Right renal pelvis (tissue), 4 donors: ENCODE data around the gene C1orf210. TPM values are rescaled to one million over a fixed set of nuclear protein-coding genes. Genes with fewer than 3 reads are reported as not detected.

Experiments used
- DNase-seq, 4 donors: peaks; one replicate each; pipeline ENCODE4 v3.0.0-alpha.2; 2013; ENCODE audit warnings: low read depth in 4 of 4, low spot score in 3 of 4, missing footprints in 1 of 4
- polyA plus RNA-seq, 4 donors: library from polyadenylated mRNA; unstranded; fragments of 120-200 nt; gene quantifications; one replicate each; pipeline ENCODE4 v1.2.1, GENCODE V29; 2013; ENCODE audit not compliant: insufficient read length in 4 of 4

Gene C1orf210
- polyA plus RNA-seq, 4 donors, result 26.2 to 30.6 (median 28.8) TPM

GRCh38 chr1:43253876-43254275, 31.5 kb downstream of the C1orf210 start:
- DNase-seq, result no peak

DNA sequence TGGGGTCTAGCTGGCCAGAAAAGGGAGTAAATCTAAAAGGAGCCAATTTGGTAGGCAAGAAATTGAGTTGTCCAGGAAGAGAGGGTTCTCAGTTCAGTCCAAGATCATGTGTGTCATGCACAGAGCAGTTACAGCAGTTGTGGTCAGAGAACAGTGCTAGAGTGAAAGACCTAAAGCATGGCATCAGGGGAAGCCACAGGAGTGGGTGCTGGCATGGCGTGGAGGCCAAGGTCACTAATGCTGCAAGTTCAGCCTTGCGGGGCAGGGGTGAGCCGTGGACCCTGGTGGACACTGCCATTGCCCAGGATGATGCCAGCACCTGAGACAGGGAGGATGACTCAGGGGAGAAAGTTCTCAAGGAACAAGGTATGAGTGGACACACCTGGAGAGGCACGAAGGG, 32.2 kb downstream of the C1orf210 start:
- no peak for DNase-seq

- no peak for DNase-seq
Observed at GRCh38 chr1:43252225-43252624, 33.2 kb downstream of the C1orf210 start.

GRCh38 chr1:43251024-43251423, 34.4 kb downstream of the C1orf210 start:
- no peak for DNase-seq

GRCh38 chr1:43250351-43250761, 35.0 kb downstream of the C1orf210 start:
- DNase-seq, result no peak

DNA sequence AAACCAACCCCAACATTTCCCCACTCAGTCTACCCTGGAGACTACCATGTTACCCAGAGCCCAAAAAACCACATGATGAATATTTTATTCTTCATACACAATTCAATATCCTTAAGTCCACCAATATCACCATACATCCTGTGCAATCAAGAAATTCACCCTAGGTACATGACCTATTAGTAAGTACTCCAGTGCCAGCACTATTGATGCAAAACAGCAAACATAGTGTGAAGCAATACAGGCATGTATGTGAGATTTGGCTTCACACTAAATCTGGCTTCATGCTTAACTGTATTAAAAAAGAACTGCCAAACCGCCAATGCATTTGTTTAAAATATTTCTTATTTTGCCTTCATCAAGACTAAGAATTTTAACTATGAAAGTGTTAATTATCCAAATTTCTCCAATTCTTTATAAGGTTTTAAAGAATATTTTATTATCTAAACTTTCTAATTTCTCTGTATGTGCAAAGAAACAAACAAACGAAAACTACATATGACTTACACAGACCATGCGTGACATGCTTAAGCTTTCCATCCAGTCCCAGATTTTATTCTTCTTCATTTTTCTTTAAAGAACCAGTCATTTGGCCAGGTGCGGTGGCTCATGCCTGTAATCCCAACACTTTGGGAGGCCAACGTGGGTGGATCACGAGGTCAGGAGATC, 38.0 kb downstream of the C1orf210 start:
- DNase-seq, result no peak

GRCh38 chr1:43246466-43247213, 38.7 kb downstream of the C1orf210 start:
- DNase-seq, result no peak

GRCh38 chr1:43243299-43243698, 42.1 kb downstream of the C1orf210 start:
- DNase-seq, result no peak

- no peak for DNase-seq
Observed at GRCh38 chr1:43241413-43241836, 44.0 kb downstream of the C1orf210 start.

DNA sequence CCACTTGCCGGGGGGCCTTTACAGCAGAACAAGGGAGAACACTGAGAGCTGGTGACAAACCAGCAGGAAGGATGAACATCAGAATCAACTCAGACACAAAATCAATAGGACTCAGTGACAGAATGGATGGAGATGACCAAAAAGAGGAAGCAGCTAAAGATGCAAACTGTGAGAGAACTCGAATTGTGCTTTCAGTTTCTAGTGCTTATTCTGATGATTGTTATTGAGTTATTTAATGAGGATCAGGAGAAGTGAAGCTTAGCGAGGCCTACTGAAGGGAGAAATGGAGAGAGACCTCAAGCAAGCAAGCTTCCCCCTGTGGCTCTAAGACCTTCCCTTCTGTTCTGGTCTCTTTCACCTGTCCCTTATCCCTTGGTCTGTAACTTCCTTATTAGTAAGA, 45.9 kb downstream of the C1orf210 start:
- DNase-seq, result no peak

GRCh38 chr1:43238991-43239469, 46.4 kb downstream of the C1orf210 start:
- no peak for DNase-seq

- DNase-seq, result peak; percentile 39 to 53 (median 44)
Observed at GRCh38 chr1:43238085-43238484, 47.3 kb downstream of the C1orf210 start.

DNA sequence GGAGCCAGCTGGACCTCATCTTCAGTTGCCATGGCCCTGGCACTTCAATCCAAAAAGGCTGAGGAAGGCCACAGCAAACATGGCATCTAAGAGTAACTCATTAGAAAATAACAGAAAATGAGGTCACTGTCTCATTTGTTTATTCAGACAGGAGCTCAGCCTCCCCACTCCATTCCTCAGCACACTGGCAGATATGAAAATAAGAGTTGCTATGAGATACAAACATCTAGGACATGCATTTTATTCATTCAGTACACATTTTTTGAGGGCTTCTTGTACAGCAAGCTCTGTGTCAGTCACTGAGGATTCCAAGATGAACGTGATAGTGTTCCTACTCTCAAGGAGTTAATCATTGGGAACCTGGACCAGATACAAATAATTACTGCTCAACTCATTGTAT, 48.3 kb downstream of the C1orf210 start:
- DNase-seq, result no peak

- DNase-seq, result no peak
Observed at GRCh38 chr1:43235451-43236121, 49.8 kb downstream of the C1orf210 start.

DNA sequence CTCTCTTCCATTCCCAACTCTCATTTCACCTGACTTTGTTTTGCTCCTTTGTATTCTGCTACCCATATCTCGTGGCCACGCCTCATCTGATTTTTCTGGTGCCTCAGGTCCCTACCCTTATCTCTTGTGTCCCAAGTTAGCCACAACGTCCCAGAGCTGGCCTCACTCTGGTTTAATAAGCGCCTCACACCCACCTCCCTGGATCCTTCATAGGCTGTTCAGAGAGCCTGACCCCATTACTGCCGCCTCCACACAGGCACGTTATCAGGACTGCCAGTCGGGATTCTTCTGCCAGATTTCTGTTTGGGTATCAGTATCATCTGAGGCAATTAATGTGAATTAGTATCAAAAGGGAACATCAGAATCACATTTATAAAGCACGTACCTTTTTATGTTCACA, 50.3 kb downstream of the C1orf210 start:
- DNase-seq, result no peak

- no peak for DNase-seq
Observed at GRCh38 chr1:43234267-43234666, 51.1 kb downstream of the C1orf210 start.

GRCh38 chr1:43233631-43234030, 51.8 kb downstream of the C1orf210 start:
- DNase-seq, result no peak

- DNase-seq, result no peak
Observed at GRCh38 chr1:43232482-43232881, 52.9 kb downstream of the C1orf210 start.

DNA sequence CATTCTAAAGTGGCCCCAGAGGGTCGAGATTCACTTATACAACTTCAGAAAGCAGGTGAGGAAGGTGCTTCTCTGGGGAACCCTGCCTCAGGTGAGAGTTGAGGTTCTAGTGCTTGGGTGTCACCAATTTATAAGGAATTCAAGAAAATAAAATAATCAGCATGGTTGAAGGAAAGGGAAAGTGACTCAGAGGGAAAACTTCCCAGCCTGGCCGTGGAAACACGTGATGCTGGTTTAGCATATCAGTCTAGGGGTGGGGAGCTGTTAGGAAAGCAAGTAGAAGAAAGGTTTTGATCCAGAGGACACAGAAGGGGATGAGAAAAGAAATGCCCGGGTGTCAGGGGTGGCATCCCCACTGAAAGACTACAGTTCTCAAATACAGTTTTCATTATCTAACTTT, 53.3 kb downstream of the C1orf210 start:
- no peak for DNase-seq
